GM12891 (cell line): ENCODE results near the gene FOXL2.

Experiments used
- POLR2A ChIP-seq: IDR thresholded peaks from 2 replicates; pipeline ENCODE4 v1.6.1; 2011; ENCODE audit warnings: low read depth, low read length, control low read depth
- POLR2AphosphoS5 ChIP-seq: IDR thresholded peaks from 2 replicates; pipeline ENCODE4 v1.6.1; 2011; ENCODE audit warnings: low read depth, low read length, control low read depth

GRCh38 chr3:138974462-138974861, 27.5 kb upstream of the FOXL2 start:
- TF ChIP-seq POLR2A, result no peak
- no peak for TF ChIP-seq POLR2AphosphoS5
